Measurements from ENCODE around the gene FAM118B.

Gene FAM118B

DNA sequence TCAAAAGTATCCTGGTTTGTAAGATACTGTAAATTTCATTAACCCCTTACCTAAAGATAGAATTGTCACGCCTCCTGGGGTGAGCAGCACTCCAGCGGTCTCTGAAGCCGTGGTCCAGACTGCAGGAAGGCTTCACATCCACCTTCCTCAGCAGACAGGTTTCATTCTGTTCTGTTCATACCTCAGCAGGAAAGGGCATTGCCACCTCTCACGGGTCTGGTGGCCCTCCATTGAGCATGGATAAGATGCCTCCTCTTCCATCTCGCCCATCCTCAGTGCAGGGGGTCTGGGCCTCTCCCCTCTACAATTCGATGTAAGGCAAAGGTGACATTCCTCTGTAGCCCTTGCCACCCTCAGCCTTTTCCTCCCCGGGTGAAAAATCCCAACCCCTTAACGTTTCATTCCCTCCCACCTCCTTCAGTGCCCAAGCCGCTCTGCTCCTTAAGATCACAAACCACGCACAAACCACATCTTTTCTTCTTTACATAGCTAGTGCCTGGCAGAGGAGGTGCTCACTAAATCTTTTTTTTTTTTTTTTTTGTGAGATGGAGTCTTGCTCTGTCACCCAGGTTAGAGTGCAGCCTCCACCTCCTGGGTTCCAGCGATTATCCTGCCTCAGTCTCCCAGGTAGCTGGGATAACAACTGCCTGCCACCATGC, 28.7 kb upstream of the FAM118B start:
- no peak overlapping the region for H3K9ac ChIP-seq (ENCODE audit: insufficient read length)
- no peaks in the 10 kb centered on the region for H3K36me3 ChIP-seq (ENCODE audit: insufficient read depth, low read length)
- no peak for TF ChIP-seq POLR2AphosphoS5 (IDR thresholded peaks at IDR 0.05; ENCODE audit: borderline replicate concordance, low read depth, low read length)
- TF ChIP-seq EZH2 (IDR thresholded peaks at IDR 0.05) = no peak
- TF ChIP-seq FOXP2 (optimal IDR thresholded peaks at IDR 0.05; ENCODE audit: control extremely low read depth, extremely low read length, insufficient read depth) = no peak
- DNase-seq (ENCODE audit: low read depth, low spot score) = no peak
- H3K4me3 ChIP-seq = no peak overlapping the region
- 0 out of 2 replicates have a peak, but pooled peaks cover 5% of the 10 kb centered on the region for H3K9me3 ChIP-seq (ENCODE audit: low read depth, low read length)
- H3K27ac ChIP-seq = no peak overlapping the region

DNA sequence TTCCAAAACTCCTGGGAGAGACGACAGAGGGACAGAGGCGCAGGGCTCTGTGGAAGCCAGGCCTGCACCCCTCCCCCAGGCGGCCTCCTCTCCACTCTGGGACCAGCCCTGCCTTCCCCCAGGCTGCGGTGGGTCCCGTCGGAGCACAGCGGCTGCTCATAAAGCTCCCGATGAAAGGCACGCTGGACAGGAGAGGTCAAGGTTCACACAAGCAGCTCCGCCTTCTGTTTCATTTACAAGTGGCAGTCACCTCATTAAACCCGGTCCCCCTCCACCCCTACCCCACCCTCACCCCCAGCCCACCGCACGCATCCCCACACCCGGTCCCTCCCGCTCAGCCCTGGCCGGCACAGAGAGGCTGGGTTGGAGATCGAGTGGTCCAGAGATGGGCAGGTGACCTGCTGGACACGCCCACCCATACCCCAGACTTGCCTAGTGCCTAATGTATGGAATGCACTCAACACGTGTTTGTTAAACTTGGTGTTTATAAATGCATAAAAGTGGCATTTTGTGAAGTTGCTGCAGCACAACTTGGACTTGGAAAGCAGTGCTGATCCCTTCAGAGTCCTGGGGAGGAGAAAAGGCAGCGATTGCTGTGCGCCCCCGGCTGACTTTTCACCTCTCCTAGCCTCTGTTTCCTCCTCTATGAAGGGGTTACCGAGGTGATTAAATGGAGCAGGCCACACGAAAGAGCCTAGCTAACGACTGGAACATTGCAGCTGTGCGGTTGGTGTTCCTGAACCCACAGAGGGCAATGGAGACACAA, 26.1 kb upstream of the FAM118B start:
- TF ChIP-seq FOXP2 (optimal IDR thresholded peaks at IDR 0.05; ENCODE audit: control extremely low read depth, extremely low read length, insufficient read depth) (no peak), POLR2AphosphoS5 (IDR thresholded peaks at IDR 0.05; ENCODE audit: borderline replicate concordance, low read depth, low read length) (no peak), EZH2 (IDR thresholded peaks at IDR 0.05) (no peak)
- 0 out of 2 replicates have a peak, but pooled peaks cover 5% of the 10 kb centered on the region for H3K9me3 ChIP-seq (ENCODE audit: low read depth, low read length)
- H3K27ac ChIP-seq = no peak overlapping the region
- no peak overlapping the region for H3K9ac ChIP-seq (ENCODE audit: insufficient read length)
- no peak overlapping the region for H3K4me3 ChIP-seq
- no peaks in the 10 kb centered on the region for H3K36me3 ChIP-seq (ENCODE audit: insufficient read depth, low read length)
- no peak for DNase-seq (ENCODE audit: low read depth, low spot score)

DNA sequence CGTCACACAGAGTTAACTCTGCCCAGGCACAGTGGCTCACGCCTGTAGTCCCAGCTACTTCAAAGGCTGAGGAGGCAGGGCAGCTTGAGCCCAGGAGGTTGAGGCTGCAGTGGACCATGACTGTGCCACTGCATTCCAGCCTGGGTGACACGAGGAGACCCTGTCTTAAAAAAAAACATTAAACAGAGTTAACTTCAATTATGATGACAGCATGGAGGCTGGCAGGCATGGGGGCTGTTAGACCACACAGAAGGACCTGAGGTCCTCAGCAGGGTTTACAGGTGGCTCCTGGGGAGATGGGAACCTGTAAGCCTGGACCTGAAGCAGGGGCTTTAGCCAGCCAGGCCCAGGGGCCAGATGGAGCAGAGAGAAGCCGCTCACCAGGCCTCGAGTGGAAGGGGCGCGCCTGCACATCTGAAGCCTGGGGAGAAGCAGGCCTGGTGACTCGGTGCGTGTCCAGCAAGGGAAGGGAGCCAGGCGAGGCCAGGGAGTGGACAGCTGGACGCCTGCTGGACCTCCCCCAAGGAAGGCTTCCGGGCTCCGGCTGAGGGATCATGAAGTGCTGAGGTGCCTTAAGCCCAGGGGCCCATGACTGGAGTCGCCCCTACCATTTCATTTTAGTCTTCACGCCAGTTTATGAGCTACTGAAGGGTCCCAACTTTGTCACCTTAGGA, 25.4 kb upstream of the FAM118B start:
- no peak for DNase-seq (ENCODE audit: low read depth, low spot score)
- TF ChIP-seq EZH2 (IDR thresholded peaks at IDR 0.05) (no peak), FOXP2 (optimal IDR thresholded peaks at IDR 0.05; ENCODE audit: control extremely low read depth, extremely low read length, insufficient read depth) (no peak), POLR2AphosphoS5 (IDR thresholded peaks at IDR 0.05; ENCODE audit: borderline replicate concordance, low read depth, low read length) (no peak)
- Histone ChIP-seq H3K27ac (no peak overlapping the region), H3K4me3 (no peak overlapping the region), H3K9me3 (ENCODE audit: low read depth, low read length) (no peaks in the 10 kb centered on the region), H3K9ac (ENCODE audit: insufficient read length) (no peak overlapping the region), H3K36me3 (ENCODE audit: insufficient read depth, low read length) (no peaks in the 10 kb centered on the region; the same call in 1 of the 2 replicates)

DNA sequence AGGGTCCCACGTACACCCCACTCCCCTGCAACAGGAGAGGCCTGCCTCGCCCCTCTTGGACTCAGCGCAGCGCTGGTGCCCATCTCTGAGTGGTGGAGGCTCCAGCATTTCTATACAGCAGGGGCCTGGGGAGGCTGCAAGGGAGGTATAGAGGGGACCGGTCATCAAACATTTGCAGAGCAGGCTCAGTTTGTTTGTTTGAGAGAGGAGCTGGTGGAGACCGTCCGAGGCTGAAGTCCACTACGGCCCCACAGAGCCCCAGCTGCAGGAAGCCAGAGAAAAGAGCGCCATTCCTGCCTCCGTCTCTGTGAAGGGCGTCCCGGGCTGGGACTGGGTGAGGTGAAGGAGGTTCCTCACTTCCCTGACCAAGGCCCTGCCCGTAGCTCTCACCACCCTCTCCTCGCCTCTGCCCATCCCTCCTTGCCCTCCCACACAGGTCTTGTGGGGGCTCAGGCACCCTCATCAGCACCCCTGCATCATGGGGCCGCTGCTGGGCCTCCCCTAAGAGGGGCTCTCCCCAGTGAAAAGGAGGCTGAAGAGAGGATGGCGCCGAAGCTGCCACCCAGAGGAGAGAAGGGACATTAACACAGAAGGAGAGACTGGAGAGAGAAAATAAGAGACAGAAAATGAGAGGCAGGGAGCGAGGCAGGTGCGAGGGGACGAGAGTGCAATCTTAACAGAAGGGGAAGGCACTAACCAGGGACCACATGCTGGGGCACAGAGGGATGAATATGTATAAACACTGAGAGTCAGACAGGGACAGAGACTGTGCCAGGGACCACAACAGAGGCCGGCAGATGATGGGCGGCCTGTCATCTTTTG, 24.7 kb upstream of the FAM118B start:
- no peaks in the 10 kb centered on the region for H3K9me3 ChIP-seq (ENCODE audit: low read depth, low read length)
- no peak overlapping the region for H3K9ac ChIP-seq (ENCODE audit: insufficient read length)
- H3K36me3 ChIP-seq (ENCODE audit: insufficient read depth, low read length) = peaks cover 6% of the 10 kb centered on the region; the same call in 1 of the 2 replicates
- H3K27ac ChIP-seq = no peak overlapping the region
- no peak overlapping the region for H3K4me3 ChIP-seq
- no peak for DNase-seq (ENCODE audit: low read depth, low spot score)
- no peak for TF ChIP-seq POLR2AphosphoS5 (IDR thresholded peaks at IDR 0.05; ENCODE audit: borderline replicate concordance, low read depth, low read length)
- no peak for TF ChIP-seq EZH2 (IDR thresholded peaks at IDR 0.05)
- no peak for TF ChIP-seq FOXP2 (optimal IDR thresholded peaks at IDR 0.05; ENCODE audit: control extremely low read depth, extremely low read length, insufficient read depth)

DNA sequence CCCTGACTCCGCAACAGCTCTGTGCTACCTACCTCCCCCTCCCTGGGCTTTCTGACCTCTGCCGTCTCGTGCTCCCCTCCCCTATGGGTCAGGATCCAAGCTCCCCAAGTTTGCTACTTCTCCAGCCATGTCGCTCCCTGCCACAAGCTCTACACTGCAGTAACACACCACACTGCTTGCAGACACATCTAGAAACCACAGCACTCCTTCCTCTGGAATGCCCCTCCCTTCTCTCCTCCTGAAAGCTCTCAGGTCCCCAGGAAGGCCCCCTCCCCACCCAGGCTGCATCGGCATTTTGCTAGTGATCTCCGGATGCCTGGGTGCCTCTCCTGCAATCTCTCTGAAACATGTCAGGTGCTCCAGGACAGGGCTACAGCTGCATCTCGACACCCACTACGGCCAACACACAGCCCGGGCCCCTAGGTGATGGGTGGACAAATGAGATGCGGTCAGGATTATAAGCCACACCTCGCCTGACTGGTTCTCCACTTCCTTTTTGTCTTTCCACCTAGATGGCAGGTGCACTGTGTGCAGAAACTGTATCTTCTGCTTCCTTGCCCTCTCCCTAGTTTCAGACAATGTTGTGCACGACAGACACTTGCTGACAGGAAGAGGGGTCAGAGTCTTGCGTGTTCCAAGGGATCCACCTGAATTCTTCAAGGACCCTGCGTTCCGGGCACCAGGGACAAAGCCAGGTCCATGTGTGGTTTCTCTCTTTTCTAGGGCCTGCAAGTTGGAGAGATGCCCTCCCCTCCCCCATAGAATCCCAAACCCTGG, 23.1 kb upstream of the FAM118B start:
- Histone ChIP-seq H3K9me3 (ENCODE audit: low read depth, low read length) (no peaks in the 10 kb centered on the region), H3K9ac (ENCODE audit: insufficient read length) (no peak overlapping the region), H3K36me3 (ENCODE audit: insufficient read depth, low read length) (peaks cover 21% of the 10 kb centered on the region; the same call in 1 of the 2 replicates), H3K27ac (no peak overlapping the region), H3K4me3 (no peak overlapping the region)
- no peak for DNase-seq (ENCODE audit: low read depth, low spot score)
- TF ChIP-seq EZH2 (IDR thresholded peaks at IDR 0.05) (no peak), FOXP2 (optimal IDR thresholded peaks at IDR 0.05; ENCODE audit: control extremely low read depth, extremely low read length, insufficient read depth) (no peak), POLR2AphosphoS5 (IDR thresholded peaks at IDR 0.05; ENCODE audit: borderline replicate concordance, low read depth, low read length) (no peak)

DNA sequence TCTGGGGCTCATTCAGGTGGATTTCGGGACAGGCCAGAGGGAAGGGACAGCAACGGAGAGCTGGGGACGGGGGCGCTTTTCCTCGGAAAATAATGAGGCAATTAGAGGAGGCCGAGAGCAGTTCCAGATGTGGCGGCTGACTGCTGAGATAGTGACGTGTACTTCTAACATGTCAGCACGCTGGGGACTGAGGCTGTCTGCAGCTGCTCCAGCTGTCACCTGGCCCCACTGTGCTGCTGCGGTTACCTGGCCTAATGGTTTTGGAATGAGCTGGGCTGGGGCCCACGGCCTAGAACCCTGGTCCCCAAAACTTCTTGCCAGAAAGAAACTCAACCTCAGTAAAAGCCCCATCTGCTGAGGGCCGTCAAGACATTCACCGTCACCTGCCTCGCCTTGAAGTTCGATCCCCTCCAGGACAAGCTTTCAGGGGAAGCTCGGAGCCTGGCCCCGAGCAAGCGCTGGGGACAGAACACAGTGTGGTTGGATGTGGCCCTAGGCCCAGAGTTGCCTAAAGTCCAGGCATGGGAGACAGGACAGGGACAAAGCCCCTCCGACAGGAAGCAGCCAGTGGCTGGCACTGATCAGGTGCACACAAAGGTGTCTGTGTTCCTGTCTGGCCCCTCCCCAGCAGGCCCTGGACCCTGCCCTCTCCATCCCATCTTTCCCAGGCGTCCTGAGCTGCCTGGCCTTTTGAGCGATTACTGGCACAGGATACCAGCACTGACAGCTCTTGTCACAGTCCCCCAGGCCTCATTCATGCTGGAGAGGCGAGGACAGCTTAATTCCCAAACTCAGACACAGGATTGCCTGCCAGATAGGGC, 22.3 kb upstream of the FAM118B start:
- H3K27ac ChIP-seq = no peak overlapping the region
- no peak overlapping the region for H3K4me3 ChIP-seq
- H3K9me3 ChIP-seq (ENCODE audit: low read depth, low read length) = no peaks in the 10 kb centered on the region
- TF ChIP-seq EZH2 (IDR thresholded peaks at IDR 0.05) (no peak), POLR2AphosphoS5 (IDR thresholded peaks at IDR 0.05; ENCODE audit: borderline replicate concordance, low read depth, low read length) (no peak), FOXP2 (optimal IDR thresholded peaks at IDR 0.05; ENCODE audit: control extremely low read depth, extremely low read length, insufficient read depth) (no peak)
- H3K9ac ChIP-seq (ENCODE audit: insufficient read length) = no peak overlapping the region
- H3K36me3 ChIP-seq (ENCODE audit: insufficient read depth, low read length) = peaks cover 23% of the 10 kb centered on the region; the same call in 1 of the 2 replicates
- no peak for DNase-seq (ENCODE audit: low read depth, low spot score)

Measured in SK-N-MC (cell line).